Right ventricle myocardium inferior (tissue), 1 donor: ENCODE results near the gene COX19. TPM values are rescaled to one million over a fixed set of nuclear protein-coding genes. Genes with fewer than 3 reads are reported as not detected.
A peak's percentile ranks its signal among the peaks of the same experiment; 100 is the strongest.

Experiments
- ATAC-seq: fragments of 200-7000 bp; cut with Tn5 transposase; one replicate; pipeline ENCODE4 v1.9.1; 2020; ENCODE audit warnings: mild to moderate bottlenecking, moderate library complexity
- DNase-seq: peaks from one replicate; pipeline ENCODE4 v3.0.0; 2021; ENCODE audit errors: missing footprints
- intact Hi-C: fragments of 100-400 bp; cut with DNase I; formaldehyde crosslinking; loops from one replicate; pipeline ENCODE4 v1.11.0; 2022
- total RNA-seq: library from RNA; stranded (reverse); fragmentation: NEBNext Ultra II Directional; extraction: Animal tissue kit (Norgen Biotek cat#: 25700); gene quantifications from one replicate; pipeline ENCODE4 v1.2.1, GENCODE V29; 2021
- donor health status: DM: no; HTN: yes; CAD: no; lungs with severe emphysema.

COX19 gene
- total RNA-seq, 1 donor from 2014 or later, result 8.2 TPM

GRCh38 chr7:995571-995970, 20.2 kb upstream of the COX19 start:
- ATAC-seq, result no peak
- intact Hi-C loops, result no loop called here
- no peak for DNase-seq

- DNase-seq, result no peak
- ATAC-seq, result no peak
- intact Hi-C loops, result loop anchor here (5.0 kb wide), 1 partner anchor 148 kb away; no protein-coding TSS in a partner anchor
These were observed 19.4 kb upstream of the COX19 start for GRCh38 chr7:994592-995308.

GRCh38 chr7:992709-993607, 17.6 kb upstream of the COX19 start:
- intact Hi-C loops, result loop anchor here (1.0 to 5.0 kb wide), 2 partner anchors 72 to 149 kb away; no protein-coding TSS in a partner anchor
- peak; percentile 98 for DNase-seq
- ATAC-seq, result peak; percentile 97

GRCh38 chr7:991729-992656, 16.6 kb upstream of the COX19 start:
- ATAC-seq (no peak), DNase-seq (no peak)
- intact Hi-C loops, result loop anchor here (5.0 kb wide), 1 partner anchor 150 kb away; no protein-coding TSS in a partner anchor

- no peak for ATAC-seq
- no peak for DNase-seq
- intact Hi-C loops, result loop anchor here (5.0 kb wide), 1 partner anchor 151 kb away; no protein-coding TSS in a partner anchor
These were observed 15.8 kb upstream of the COX19 start for GRCh38 chr7:990933-991728.

GRCh38 chr7:990352-990932, 15.1 kb upstream of the COX19 start:
- DNase-seq, result no peak
- no peak for ATAC-seq
- intact Hi-C loops, result loop anchor here (5.0 kb wide), 1 partner anchor 152 kb away; no protein-coding TSS in a partner anchor

GRCh38 chr7:988963-989529, 13.7 kb upstream of the COX19 start:
- DNase-seq (no peak), ATAC-seq (no peak)
- intact Hi-C loops, result no loop called here

GRCh38 chr7:988426-988911, 13.1 kb upstream of the COX19 start:
- intact Hi-C loops, result no loop called here
- ATAC-seq, result no peak
- DNase-seq, result no peak

- DNase-seq (no peak), ATAC-seq (no peak)
- intact Hi-C loops, result no loop called here
These were observed 12.6 kb upstream of the COX19 start for GRCh38 chr7:987909-988308.

- intact Hi-C loops, result no loop called here
- ATAC-seq (no peak), DNase-seq (no peak)
These were observed 11.7 kb upstream of the COX19 start for GRCh38 chr7:986766-987751.

GRCh38 chr7:985915-986741, 10.8 kb upstream of the COX19 start:
- DNase-seq, result no peak
- intact Hi-C loops, result no loop called here
- ATAC-seq, result no peak

- no peak for DNase-seq
These were observed 9.7 kb upstream of the COX19 start for GRCh38 chr7:985127-985416.

GRCh38 chr7:984361-985126, 9.2 kb upstream of the COX19 start:
- peak; percentile 56 for DNase-seq
- intact Hi-C loops, result no loop called here

More at GRCh38 chr7:985127-985416, 9.7 kb upstream of the COX19 start:
- intact Hi-C loops, result no loop called here
- ATAC-seq, result no peak

GRCh38 chr7:983616-984071, 8.3 kb upstream of the COX19 start:
- DNase-seq (peak; percentile 60), ATAC-seq (no peak)
- intact Hi-C loops, result no loop called here

More at GRCh38 chr7:984361-985126, 9.2 kb upstream of the COX19 start:
- ATAC-seq, result no peak
